CD4-positive, alpha-beta T cell treated with Interleukin-6 at 100 ng/mL for 8 hours (primary cell): Measurements from ENCODE around the gene SEC62.
A peak's percentile ranks its signal among the peaks of the same experiment; 100 is the strongest.

Source experiments
- DNase-seq: peaks from one replicate; pipeline ENCODE4 v3.0.0-alpha.2; 2020; ENCODE audit warnings: mixed read lengths, low spot score

Gene SEC62, protein sequence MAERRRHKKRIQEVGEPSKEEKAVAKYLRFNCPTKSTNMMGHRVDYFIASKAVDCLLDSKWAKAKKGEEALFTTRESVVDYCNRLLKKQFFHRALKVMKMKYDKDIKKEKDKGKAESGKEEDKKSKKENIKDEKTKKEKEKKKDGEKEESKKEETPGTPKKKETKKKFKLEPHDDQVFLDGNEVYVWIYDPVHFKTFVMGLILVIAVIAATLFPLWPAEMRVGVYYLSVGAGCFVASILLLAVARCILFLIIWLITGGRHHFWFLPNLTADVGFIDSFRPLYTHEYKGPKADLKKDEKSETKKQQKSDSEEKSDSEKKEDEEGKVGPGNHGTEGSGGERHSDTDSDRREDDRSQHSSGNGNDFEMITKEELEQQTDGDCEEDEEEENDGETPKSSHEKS

DNA sequence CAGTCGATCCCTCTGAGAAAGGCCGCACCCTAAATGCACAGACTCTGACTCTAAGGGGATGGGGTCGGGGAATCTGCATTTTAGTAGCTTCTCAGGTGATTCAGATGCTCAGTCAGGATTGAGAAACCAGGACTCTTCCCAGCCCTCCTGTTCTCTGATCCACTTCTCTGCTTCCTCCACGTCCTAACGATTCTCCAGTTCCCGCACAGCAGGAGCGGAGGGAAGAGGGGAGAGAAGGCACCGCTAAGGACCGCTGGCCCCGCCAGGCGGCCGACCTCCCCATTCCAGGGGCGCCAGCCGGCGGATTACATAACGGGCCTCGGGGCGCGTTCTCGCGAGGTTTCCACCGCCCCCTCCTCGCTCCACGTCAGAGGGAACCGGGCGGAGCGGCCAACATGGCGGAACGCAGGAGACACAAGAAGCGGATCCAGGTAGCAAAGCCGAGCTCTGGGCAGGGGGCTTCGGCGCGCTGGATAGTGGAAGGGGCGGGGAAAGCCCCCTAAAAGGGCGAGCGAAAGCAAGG, at the start of gene SEC62:
TSS of gene SEC62 (plus strand) at position 380 of the 523 bp plus-strand sequence. CDS start at position 396, 16 bp downstream.
- peak; percentile 93 for DNase-seq

DNA sequence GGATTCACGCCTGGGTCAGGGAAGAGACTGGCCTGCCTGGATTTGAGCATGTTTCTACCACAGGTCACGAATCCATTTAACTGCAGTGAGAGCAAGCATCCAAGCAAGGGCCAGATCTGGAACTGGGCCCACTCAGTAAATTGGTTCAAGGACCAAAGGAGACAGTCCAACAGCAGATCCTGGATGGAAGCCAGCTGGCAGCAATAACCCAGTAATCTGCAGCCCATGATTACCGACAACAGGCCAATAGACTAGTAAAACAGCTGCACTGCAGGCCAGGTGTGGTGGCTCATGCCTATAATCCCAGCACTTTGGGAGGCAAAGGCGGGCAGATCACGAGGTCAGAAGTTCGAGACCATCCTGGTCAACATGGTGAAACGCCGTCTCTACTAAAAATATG, 43.4 kb upstream of the SEC62 start:
- DNase-seq, result no peak

DNA sequence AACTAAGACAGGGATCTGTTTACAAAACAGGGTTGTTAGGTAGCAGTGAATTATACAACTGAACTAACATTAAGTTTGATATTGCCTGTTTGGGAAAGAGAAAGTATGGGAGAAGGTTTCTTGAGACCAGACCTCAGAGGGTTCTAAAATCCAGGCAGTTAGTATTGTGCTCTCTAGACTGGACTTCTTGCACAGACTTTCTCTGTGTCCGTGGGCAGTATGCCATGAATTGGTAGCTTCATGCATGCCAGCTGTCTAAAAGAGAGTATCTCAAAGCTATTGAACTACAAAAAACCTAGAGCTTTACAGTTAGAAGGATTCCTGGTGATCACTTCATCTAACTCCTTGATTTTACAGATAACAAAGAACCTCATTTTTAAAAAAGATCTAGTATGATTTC, 42.8 kb upstream of the SEC62 start:
- DNase-seq, result no peak

DNA sequence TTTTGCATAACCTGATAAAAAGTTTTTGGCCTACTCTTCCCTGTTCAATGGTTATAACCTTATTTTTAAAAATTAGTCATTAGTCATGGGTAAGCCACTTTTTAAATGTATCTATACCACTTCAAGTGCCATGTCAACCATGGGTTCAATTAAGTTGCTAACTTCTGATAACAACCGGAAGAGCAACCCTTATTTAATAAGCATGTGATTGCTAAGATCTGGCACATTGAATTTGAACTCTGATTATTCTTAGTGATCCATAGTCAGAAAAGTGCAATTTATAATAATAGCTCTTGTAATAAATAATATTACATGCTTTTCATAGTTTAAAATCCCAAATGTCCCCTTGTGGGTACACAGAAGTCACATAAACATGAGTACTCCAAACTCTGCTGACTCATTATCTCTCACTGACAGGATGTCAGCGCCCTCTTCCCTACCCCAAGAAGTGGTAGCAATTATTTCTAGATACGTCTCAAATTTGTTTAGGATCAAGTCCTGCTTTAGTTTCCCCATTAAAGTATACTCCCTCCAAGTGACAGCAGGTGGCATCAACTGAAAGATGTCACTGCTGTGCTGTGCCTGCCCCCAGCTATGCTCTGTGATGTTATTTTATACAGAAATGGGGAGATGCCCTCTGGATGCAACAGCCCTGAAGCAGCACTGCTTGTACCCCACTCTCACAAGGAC, 36.6 kb upstream of the SEC62 start:
- DNase-seq, result no peak

DNA sequence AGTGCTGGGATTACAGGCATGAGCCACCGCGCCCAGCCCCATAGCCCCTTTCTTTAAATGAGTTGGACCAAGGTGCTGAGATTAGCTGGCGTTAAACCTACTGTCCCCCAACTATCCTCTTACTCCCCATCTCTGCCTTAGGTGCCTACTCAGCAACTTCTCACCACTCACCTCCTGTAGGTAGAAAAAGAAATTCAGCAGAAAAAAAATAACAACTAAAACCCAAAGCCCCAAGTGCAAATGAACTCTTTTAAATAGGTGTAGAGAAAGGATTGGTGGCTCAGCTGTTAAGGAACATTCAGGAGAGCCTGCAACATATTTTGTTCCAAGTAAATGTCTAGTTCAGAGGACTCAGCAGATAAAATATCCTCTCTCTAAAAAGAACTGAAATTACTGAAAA, 35.8 kb upstream of the SEC62 start:
- no peak for DNase-seq

DNA sequence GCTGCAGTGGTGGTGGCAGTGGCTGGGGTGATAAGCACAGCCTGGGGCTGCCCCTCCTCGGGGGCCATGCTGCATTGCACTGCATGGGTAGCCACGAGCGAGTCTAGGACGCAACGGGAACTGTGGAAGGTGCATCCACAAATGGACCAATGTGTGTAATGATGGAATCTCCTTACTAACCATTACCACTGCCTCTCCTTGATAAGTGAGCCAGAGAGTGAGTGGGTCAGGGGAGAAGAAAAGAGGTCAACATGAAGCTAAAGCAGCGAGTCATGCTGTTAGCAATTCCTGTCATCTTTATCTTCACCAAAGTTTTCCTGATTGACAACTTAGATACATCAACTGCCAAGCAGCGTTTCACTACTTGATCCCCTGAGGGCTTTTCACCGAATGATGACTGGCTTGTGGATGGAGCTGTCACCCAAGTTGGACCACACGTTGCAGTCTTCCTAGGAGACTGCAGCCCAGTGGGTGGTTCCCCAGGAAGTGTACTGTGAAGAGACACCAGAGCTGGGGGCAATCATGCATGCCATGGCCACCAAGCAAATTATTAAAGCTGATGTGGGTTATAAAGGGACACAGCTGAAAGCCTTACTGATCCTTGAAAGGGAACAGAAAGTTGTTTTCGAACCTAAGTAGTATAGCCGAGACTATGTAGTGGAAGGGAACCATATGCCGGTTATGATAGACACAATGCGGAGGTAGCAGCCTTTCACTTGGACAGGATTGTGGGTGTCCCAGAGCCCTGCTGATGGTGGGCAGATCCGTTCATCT, 34.7 kb upstream of the SEC62 start:
- DNase-seq, result no peak

DNA sequence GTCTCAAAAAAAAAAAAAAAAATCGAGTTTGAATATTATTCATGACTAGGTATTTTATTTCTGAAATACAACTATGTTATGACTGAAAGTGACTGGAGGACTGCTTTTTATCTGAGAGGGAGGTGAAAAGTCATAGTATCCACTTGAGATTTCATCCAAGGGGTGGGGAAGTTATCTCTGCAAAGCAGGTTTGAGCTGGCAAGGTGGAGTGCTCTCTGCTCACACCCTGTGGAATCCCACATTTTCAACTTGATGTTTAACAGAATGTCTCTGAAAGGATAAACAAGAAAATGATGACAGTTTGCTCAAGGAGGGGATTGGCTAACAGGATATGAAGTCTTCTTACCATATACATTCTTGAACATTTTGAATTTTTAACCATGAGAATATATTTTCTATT, 27.3 kb upstream of the SEC62 start:
- DNase-seq, result no peak

DNA sequence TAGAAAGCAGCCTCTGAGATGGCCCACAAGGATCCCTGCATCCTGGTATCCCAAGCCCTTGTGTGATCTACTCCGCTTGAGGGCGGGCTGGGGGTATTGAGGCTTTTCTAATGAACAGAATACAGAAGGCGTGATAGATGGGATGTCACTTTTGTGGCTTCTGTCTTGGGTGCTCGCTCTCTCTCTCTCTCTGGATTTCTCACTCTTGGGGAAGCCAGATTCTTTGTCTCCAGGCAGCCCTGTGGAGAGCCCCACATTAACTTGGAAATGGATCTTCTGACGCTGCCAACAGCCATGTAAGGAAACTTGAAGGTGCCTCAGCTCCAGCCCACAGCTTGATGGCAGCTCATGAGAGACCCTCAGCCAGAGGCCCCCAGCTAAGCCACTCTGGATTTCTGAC, 26.9 kb upstream of the SEC62 start:
- no peak for DNase-seq

DNA sequence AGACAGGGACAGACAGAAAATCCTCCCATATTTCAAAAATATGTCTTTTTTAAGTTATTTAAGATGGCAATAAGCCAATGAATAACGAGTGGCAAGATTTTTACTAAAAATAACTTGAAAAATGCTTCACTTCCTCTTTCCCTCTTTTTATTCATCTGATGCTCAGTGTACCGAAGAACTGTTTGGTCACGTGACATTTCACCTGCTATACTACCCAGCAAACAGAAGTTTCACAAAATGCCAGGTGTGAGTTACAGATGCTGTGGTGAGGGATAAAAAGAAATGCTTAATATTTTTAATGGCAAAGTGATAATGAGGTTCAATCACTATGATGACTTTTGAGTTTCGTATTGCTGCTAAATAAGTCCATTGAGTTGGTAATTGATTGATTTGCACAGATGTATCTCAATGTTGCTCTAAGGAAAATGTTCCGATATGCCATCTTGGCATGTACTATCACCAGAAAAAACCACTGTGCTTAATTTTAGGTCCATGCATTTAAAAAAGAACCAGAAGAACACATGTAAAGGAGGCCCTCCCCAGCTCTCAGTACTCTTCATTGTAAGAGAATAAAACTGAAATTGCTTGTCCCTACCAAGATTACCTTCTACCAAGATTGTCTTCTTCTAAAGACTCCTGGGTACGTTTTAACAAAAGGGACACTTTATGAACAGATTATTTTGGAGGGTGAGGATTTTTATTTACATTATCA, 26.0 kb upstream of the SEC62 start:
- DNase-seq, result no peak

DNA sequence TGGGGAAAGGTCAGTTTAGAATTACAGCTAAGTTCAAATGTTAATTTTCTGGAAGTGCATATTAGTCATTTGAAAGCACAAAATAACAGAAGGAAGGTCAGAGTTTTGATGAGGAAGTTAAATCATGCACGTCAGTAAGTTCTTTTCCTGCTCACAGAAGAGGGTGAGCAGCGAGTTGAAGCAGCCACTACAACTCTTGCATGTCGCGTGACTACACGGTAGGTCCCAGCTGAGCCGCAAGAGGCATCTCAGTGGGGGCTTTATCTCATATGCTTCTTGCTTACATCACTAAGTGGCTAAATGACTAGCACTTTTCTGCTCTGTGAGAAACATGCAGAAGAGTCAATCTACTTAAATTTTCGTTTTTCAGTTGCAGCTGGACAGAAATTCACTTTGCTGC, 21.3 kb upstream of the SEC62 start:
- peak; percentile 9 for DNase-seq

DNA sequence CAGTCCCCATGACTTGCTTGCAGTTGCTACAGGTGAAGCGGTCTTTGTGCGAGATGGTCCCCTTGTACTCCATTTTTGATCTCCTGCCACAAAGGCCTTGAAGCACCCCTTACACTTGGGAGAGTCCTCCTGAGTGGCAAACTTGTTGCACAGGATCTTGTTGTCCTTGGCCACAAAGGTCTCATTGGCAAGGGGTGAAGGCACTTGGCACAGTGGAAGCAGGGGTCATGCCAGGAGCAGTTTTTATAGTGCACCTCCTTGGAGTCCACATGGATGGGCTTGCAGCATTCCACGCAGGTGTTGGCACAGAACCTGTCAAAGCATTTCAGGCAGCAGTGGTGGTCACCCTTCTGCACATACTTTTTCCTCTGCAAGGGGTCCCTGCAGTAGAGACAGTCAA, 20.3 kb upstream of the SEC62 start:
- DNase-seq, result no peak

DNA sequence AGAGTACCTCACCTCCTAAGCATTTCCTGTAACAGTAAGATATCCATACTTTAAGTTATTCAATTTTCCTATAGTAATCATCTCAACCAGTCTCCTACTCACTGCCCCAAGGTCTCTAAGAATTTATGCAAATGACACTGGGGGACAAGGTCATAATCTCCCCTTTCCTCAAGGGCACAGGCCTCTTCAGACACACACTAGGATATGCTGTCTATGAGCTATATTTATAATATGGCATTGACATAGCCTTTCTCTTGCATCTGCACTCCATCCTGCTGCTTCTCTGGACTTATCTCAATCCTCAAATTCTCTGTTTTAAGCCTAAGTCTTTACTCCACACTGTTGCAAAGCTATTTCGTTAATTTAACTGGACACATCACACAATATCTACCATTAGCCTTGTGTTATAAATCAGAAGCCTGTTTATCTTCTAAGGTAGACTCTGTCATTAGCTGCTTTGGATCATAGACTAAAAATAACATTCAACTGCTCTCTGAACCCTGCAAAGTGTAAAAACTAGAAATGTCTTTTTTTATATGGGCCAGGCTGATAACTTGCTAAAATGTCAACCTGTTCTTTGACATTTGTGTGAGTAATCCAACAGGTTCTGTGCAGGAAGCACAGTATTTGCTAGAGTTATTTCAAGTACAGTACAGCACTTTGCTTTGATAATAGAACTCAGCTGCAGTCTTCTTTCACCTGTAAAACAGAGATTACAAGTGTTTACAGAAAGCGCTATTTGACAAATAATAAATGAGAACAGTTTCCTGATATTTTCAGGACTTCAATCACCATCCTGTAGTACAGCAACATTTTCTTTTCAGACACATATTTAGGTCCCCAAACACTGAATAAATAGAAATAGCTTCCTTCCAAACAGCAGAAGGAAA, 17.8 kb upstream of the SEC62 start:
- no peak for DNase-seq

DNA sequence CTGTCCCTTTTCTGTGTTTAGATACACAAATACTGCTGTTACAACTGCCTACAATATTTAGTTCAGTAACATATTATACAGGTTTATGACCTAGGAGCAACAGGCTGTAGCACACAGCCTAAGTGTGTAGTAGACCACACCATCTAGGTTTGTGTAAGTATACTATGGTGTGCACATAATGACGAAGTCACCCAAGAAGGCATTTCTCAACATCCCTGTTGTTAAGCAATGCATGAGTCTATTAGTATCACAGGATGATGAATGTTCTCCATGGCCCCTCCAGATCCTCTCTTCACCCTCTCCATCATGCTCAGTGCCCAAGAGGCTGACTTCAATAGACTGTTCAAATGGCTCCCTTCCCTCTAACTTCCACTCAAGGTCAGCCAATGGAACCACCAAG, 14.6 kb upstream of the SEC62 start:
- no peak for DNase-seq

DNA sequence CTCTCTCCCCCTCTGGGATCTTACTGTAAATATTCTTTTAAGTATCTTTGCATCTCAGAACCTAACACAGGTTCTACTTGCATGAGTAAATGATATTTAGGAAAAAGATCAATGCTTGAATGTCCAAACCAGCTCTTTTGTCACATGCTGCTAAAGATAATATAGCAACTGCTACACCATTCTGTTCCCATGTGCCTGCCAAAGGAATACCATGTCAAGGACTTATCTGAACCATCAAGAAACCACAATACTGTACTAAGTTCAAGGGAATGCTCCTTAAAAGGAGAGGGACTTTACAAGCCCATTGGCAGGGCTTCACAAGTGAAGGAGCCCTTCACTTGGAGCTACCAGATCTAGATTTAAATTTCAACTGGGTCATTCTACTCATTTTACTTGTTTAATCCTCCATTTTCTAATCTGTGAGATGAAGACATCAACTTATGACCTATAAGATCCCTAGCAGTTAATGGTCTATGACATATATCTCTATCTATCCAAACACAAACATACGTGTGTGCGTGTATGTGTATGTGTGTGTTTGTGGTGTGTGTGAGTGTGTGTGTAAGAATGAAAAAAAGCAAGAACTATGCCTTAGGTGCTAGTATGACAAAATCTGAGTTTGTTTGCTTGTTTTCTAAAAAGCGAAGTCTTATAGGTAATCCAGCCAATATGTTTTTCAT, 13.0 kb upstream of the SEC62 start:
- no peak for DNase-seq

DNA sequence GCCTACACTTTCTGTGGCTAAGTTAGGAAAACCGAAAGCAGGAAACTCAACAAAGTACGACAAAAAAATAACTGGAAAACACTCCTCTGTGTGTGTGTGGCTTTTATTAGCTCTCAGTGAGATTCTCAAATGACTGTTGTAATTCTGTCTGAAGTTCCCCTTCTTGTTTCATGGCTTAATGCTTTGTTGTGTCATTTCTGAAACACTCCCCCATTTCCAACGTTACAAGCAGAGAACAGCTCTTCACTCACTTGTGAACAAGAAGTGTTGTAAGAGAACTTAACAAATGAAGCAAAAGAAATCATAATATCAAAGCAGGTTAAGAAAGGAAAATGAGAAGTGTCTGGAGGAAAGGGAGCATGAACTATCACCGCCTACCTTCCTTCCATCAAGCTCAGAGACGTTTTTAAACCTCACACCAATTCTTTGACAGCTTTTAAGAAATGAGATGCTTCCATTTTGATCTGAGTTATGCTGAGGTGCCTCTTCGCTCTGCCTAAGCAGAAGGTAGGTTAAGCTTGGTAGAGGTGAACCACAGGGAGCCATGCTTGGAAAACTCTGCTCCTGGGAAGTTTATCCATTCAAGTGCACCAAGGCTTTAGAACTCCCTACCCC, 12.4 kb upstream of the SEC62 start:
- DNase-seq, result no peak

DNA sequence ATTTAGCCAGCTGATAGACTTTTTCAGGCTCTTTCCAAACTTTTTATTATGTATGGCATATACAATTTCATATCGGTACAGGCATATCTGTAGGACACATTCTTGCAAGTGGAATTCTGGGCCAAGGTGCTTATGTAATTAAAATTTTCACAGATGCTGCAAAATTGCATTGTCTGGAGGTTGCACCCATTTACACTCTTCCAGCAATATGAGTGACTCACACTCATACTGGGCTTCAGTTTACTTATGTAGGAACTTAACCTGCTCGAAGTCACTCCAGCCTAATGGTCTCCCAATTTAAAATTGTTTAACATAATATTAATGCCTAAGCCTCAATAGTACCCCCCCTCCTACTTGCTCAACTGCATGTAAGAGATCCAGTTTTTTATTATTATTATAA, 11.2 kb upstream of the SEC62 start:
- DNase-seq, result no peak

DNA sequence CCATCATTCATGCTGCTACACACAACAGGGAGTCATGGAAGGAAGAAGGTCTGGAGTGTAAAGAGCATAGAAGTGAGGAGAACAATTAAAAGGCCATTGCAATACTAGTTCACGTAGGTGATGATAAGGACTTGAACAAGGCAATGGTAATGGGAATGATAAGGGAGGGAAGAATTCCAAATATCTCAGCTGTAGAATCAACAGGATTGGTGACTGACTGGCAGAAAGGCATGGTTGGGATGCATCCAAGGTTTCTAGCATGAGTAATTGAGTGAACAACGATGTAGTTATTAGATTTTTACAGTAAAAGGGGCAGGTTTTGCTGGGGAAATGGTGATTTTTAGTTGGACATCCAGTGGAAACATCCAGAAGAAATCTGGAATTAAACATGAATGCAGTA, 2.4 kb upstream of the SEC62 start:
- DNase-seq, result no peak

DNA sequence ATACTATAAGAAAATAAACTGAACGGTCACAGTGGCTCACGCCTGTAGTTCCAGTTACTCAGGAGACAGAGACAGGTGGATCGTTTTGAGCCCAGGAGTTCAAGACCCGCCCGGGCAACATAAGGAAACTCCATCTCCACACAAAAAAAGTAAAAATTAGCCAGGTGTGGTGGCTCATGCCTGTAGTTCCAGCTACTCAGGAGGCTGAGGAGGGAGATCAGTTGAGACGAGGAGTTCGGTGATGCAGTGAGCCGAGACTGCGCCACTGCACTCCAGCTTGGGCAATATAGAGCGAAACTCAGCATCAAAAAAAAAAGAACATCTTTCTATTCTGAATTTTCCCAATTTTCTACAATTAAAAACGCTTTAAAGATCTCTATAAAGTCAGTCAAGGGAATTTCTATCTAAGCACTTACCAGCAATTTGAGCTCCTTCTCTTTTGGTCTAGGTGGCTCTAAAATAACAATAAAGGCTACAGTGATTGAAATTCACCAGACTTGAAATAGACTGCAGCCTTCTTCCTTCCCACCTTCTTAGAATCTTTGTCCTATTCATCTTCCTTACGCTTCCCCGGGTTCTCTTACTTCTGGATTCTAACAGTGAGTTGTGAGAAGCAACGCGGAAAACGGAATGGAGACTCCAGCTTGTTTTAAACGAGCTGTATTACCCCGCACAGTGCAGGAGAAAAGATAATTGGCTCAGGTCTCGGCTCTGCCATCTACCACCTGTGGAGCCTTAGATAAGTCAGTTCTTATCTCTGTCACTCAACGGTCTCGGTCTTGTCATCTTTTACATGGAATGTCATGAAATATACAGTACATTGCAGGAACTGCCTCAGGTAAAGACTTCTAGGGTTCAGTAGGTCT, 812 bp upstream of the SEC62 start:
- DNase-seq, result no peak
